ENCODE measurements around the gene FBXL12. TPM values are rescaled to one million over a fixed set of nuclear protein-coding genes. Genes with fewer than 3 reads are reported as not detected.
A peak's percentile ranks its signal among the peaks of the same experiment; 100 is the strongest.
"Not testable (repeated sequence)": the region's sequence is repeated elsewhere in the genome, so short reads cannot be mapped to it uniquely, and the experiment has no call there.

The FBXL12 gene
- total RNA-seq, 4 donors from 2014 or later, result 15.8 to 32.7 (median 29.2) TPM

- WGBS, result 79% methylated on average over 21 of the region's 23 CpGs
- H3K9me3 ChIP-seq, result peaks cover 0 to 3% (median 0%) of the 10 kb centered on the region in 4 donors
- intact Hi-C loops (cut with DNase I), result no loop called here
These were observed 29.9 kb upstream of the FBXL12 start for GRCh38 chr19:9848762-9849161.

GRCh38 chr19:9848060-9848459, 29.2 kb upstream of the FBXL12 start:
- TF ChIP-seq POLR2A (IDR thresholded peaks at IDR 0.05; ENCODE audit: low read depth) (no peak), EP300 (IDR thresholded peaks at IDR 0.05) (no peak), CTCF (IDR thresholded peaks at IDR 0.05) (no peak), POLR2AphosphoS5 (IDR thresholded peaks at IDR 0.05) (no peak)
- Histone ChIP-seq H3K27ac (replicated peaks in 1 of 4) (no peak overlapping the region), H3K27me3 (no peaks in the 10 kb centered on the region), H3K4me1 (peaks cover 4 to 18% (median 10%) of the 10 kb centered on the region in 4 donors), H3K36me3 (peaks cover 18 to 81% (median 74%) of the 10 kb centered on the region in 4 donors), H3K9me3 (peaks cover 0 to 8% (median 0%) of the 10 kb centered on the region in 4 donors), H3K4me3 (no peak overlapping the region)
- no CpG with 5 or more reads among the region's 4 CpGs for WGBS
- intact Hi-C loops (cut with DNase I), result no loop called here
- DNase-seq (ENCODE audit: extremely low spot score), result no peak

More at GRCh38 chr19:9848762-9849161, 29.9 kb upstream of the FBXL12 start:
- peaks cover 11 to 74% (median 66%) of the 10 kb centered on the region in 4 donors for H3K36me3 ChIP-seq
- H3K27ac ChIP-seq (replicated peaks in 1 of 4), result no peak overlapping the region
- H3K4me3 ChIP-seq, result no peak overlapping the region
- no peak for DNase-seq (ENCODE audit: extremely low spot score)
- TF ChIP-seq EP300 (IDR thresholded peaks at IDR 0.05) (no peak), CTCF (IDR thresholded peaks at IDR 0.05) (no peak), POLR2A (IDR thresholded peaks at IDR 0.05; ENCODE audit: low read depth) (no peak)
- no peaks in the 10 kb centered on the region for H3K27me3 ChIP-seq
- H3K4me1 ChIP-seq, result peaks cover 4 to 17% (median 10%) of the 10 kb centered on the region in 4 donors

GRCh38 chr19:9847087-9847671, 28.3 kb upstream of the FBXL12 start:
- H3K27ac ChIP-seq (replicated peaks in 1 of 4), result no peak overlapping the region
- no peak for TF ChIP-seq EP300 (IDR thresholded peaks at IDR 0.05)
- peak; percentile 14 to 21 for TF ChIP-seq POLR2AphosphoS5 (IDR thresholded peaks at IDR 0.05)
- peak in 1 of 3 experiments; percentile 35 for TF ChIP-seq CTCF (IDR thresholded peaks at IDR 0.05)
- peaks cover 23 to 90% (median 82%) of the 10 kb centered on the region in 4 donors for H3K36me3 ChIP-seq
- H3K4me3 ChIP-seq, result no peak overlapping the region
- H3K27me3 ChIP-seq, result no peaks in the 10 kb centered on the region
- H3K9me3 ChIP-seq, result peaks cover 0 to 8% (median 0%) of the 10 kb centered on the region in 4 donors
- 51% methylated on average over 6 of the region's 13 CpGs for WGBS
- peaks cover 4 to 27% (median 14%) of the 10 kb centered on the region in 4 donors for H3K4me1 ChIP-seq
- peak; percentile 92 for DNase-seq (ENCODE audit: extremely low spot score)
- intact Hi-C loops (cut with DNase I), result no loop called here

GRCh38 chr19:9843626-9844273, 24.9 kb upstream of the FBXL12 start:
- H3K4me3 ChIP-seq; H3K9me3 ChIP-seq; intact Hi-C loops (cut with DNase I); H3K27me3 ChIP-seq; DNase-seq (ENCODE audit: extremely low spot score); H3K27ac ChIP-seq (replicated peaks in 1 of 4): not testable (repeated sequence)
- peaks cover 4 to 34% (median 17%) of the 10 kb centered on the region in 4 donors for H3K4me1 ChIP-seq
- 95% methylated on average over 11 of the region's 12 CpGs for WGBS
- H3K36me3 ChIP-seq, result peaks cover 50 to 96% (median 95%) of the 10 kb centered on the region in 4 donors

GRCh38 chr19:9842834-9843625, 24.2 kb upstream of the FBXL12 start:
- Histone ChIP-seq H3K4me3 (no peak overlapping the region), H3K36me3 (peaks cover 50 to 96% (median 95%) of the 10 kb centered on the region in 4 donors), H3K4me1 (peaks cover 4 to 37% (median 20%) of the 10 kb centered on the region in 4 donors), H3K27ac (replicated peaks in 1 of 4) (no peak overlapping the region), H3K9me3 (peaks cover 0 to 8% (median 0%) of the 10 kb centered on the region in 4 donors), H3K27me3 (no peaks in the 10 kb centered on the region)
- intact Hi-C loops (cut with DNase I), result no loop called here
- TF ChIP-seq POLR2A (IDR thresholded peaks at IDR 0.05; ENCODE audit: low read depth), result no peak
- TF ChIP-seq POLR2AphosphoS5 (IDR thresholded peaks at IDR 0.05), result no peak
- no peak for TF ChIP-seq CTCF (IDR thresholded peaks at IDR 0.05)
- 86% methylated on average over 7 of the region's 9 CpGs for WGBS
- DNase-seq (ENCODE audit: extremely low spot score), result no peak

Data from esophagus muscularis mucosa (tissue), 4 donors.